H1 (cell line): Measurements from ENCODE around the gene MELK. TPM values are rescaled to one million over a fixed set of nuclear protein-coding genes. Genes with fewer than 3 reads are reported as not detected.

Source experiments
- BACH1 ChIP-seq: IDR thresholded peaks from 2 replicates; pipeline ENCODE4 v1.6.1; 2012; ENCODE audit warnings: low read length, improper control_type of control experiment
- BRCA1 ChIP-seq: IDR thresholded peaks from 2 replicates; pipeline ENCODE4 v1.6.1; 2012; ENCODE audit warnings: low read depth, low read length, improper control_type of control experiment
- CTBP2 ChIP-seq: IDR thresholded peaks from 2 replicates; pipeline ENCODE4 v1.7.0; 2011; ENCODE audit warnings: borderline replicate concordance, mild to moderate bottlenecking, moderate library complexity, mixed read lengths, low read length; ENCODE audit not compliant: insufficient read depth, insufficient read length
- EP300 ChIP-seq, 2 experiments: IDR thresholded peaks; 1 replicate in 1 of 2; 2 replicates in 1 of 2; pipeline ENCODE4 v1.6.1; 2011 to 2012; ENCODE audit warnings: low read depth in 2 of 2, low read length in 2 of 2, mild to moderate bottlenecking in 2 of 2, borderline replicate concordance in 1 of 2, inconsistent platforms in 1 of 2, moderate library complexity in 1 of 2
- EZH2 ChIP-seq: fragments of 200-600 bp; sonication (generic); IDR thresholded peaks from 2 replicates; pipeline ENCODE4 v1.7.1; 2012; ENCODE audit warnings: low read depth, mild to moderate bottlenecking, moderate library complexity, low read length, inconsistent platforms; ENCODE audit not compliant: severe bottlenecking
- TAF1 ChIP-seq: IDR thresholded peaks from 2 replicates; pipeline ENCODE4 v1.6.1; 2011; ENCODE audit warnings: mild to moderate bottlenecking, low read depth, low read length
- polyA plus RNA-seq, 7 experiments: library from polyadenylated mRNA; depleted of rRNA in 3 of 7; stranded (reverse) in 5 of 7; unstranded in 2 of 7; fragments of >200 nt in 5 of 7; fragments of 200-250 nt in 2 of 7; gene quantifications; 1 replicate in 5 of 7; 2 replicates in 1 of 7; 4 replicates in 1 of 7; pipeline versions ENCODE4 v1.2.1 to v1.2.3, GENCODE V29; 2011 to 2013; ENCODE audit warnings: missing spikeins in 2 of 7, mixed read lengths in 2 of 7
- total RNA-seq: library from RNA; stranded (reverse); fragmentation: NEBNext Ultra II Directional; extraction: Animal tissue kit (Norgen Biotek cat#: 25700); gene quantifications from 2 replicates; pipeline ENCODE4 v1.2.1, GENCODE V29; 2021

The MELK gene
- total and polyA plus RNA-seq, 2 of the 8 experiments (the other 6 are each of a cell fraction or from before 2014, with no cell fraction given): 26.2 to 53.1 TPM

DNA sequence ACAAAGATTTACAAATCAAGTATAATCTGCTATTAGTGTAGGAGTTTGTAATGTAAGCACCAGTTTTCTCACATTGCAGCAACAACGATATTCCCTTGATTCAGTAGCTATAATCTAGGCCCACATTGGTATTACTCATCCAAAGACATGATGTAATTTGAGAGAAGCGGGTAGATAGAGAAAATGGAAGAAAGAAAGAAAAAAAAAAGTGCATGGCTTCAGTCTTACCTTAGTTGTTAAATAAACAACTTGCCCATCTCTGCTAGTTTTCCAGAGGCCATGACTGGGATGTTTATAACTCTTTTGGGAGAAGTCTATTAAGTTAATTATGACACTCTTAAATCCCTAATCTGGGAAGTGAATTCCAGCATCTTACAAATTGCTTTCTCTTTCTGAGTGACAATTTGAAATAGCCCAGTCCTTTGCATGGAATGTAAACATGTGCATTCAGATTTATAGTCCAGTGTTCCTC lies 2.8 kb downstream of the MELK start (continued):
- no peak for TF ChIP-seq CTBP2
- no peak for TF ChIP-seq TAF1
- TF ChIP-seq EZH2: no peak
- no peak for TF ChIP-seq BRCA1
- TF ChIP-seq EP300 (IDR thresholded peaks at IDR 0.05; ENCODE audit: borderline replicate concordance in 1 of 2, low read depth in 2 of 2, low read length in 2 of 2): no peak
- TF ChIP-seq BACH1: no peak
